ENCODE data around the gene C11orf52.

DNA sequence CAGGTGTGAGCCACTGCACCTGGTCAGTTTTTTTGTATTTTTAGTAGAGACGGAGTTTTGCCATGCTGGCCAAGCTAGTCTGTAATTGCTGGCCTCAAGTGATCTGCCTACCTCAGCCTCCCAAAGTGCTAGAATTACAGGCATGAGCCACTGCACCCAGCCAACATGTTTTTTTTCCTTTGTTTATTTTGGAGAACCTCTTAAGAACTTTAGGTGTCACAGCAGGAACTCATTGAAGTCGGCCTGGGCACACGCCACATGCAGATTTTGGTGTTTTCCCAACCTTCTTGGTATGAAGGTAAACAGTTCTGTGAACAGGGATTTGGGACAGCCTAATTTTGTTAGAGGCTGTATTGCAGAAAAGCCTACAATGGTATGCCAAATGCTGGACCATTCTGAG is 27.8 kb downstream of the C11orf52 start:
- TF ChIP-seq, protein P1, sequence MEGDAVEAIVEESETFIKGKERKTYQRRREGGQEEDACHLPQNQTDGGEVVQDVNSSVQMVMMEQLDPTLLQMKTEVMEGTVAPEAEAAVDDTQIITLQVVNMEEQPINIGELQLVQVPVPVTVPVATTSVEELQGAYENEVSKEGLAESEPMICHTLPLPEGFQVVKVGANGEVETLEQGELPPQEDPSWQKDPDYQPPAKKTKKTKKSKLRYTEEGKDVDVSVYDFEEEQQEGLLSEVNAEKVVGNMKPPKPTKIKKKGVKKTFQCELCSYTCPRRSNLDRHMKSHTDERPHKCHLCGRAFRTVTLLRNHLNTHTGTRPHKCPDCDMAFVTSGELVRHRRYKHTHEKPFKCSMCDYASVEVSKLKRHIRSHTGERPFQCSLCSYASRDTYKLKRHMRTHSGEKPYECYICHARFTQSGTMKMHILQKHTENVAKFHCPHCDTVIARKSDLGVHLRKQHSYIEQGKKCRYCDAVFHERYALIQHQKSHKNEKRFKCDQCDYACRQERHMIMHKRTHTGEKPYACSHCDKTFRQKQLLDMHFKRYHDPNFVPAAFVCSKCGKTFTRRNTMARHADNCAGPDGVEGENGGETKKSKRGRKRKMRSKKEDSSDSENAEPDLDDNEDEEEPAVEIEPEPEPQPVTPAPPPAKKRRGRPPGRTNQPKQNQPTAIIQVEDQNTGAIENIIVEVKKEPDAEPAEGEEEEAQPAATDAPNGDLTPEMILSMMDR (IDR thresholded peaks at IDR 0.05): no peak
- no peak for TF ChIP-seq POLR2A (IDR thresholded peaks at IDR 0.05)

Measured in lower leg skin (tissue), 3 donors.